Small intestine (tissue), 7 donors: ENCODE measurements around the gene RELCH. TPM values are rescaled to one million over a fixed set of nuclear protein-coding genes. Genes with fewer than 3 reads are reported as not detected.

Source experiments
- DNase-seq, 2 donors: peaks; one replicate each; pipeline versions ENCODE4 v3.0.0 to v3.0.0-alpha.2; 2013
- FAIRE-seq: peaks from 2 replicates; lab custom pipeline; 2012; peaks lifted over from hg19 to GRCh38; lab: Jason Lieb, UNC
- H3K27ac ChIP-seq, 3 donors: one replicate each; pipeline ENCODE4 v1.5.1; 2013; ENCODE audit warnings: low read length in 2 of 3, mild to moderate bottlenecking in 2 of 3, control low read depth in 1 of 3, inconsistent platforms in 1 of 3, low read depth in 1 of 3, moderate library complexity in 1 of 3
- H3K27me3 ChIP-seq, 3 donors: one replicate each; pipeline ENCODE4 v1.6.1; 2013; ENCODE audit warnings: low read length in 3 of 3, inconsistent platforms in 1 of 3; ENCODE audit not compliant: control insufficient read depth in 3 of 3, insufficient read depth in 3 of 3
- H3K36me3 ChIP-seq, 3 donors: one replicate each; pipeline ENCODE4 v1.6.1; 2013; ENCODE audit warnings: low read length in 3 of 3, inconsistent platforms in 1 of 3, low read depth in 1 of 3, mild to moderate bottlenecking in 1 of 3, moderate library complexity in 1 of 3; ENCODE audit not compliant: control insufficient read depth in 3 of 3, insufficient read depth in 2 of 3
- H3K4me1 ChIP-seq, 3 donors: one replicate each; pipeline ENCODE4 v1.6.1; 2013; ENCODE audit warnings: low read length in 2 of 3, inconsistent platforms in 1 of 3, low read depth in 1 of 3, mild to moderate bottlenecking in 1 of 3, moderate library complexity in 1 of 3; ENCODE audit not compliant: control insufficient read depth in 3 of 3, insufficient read depth in 2 of 3
- H3K4me3 ChIP-seq, 3 donors: one replicate each; pipeline ENCODE4 v1.5.1; 2013; ENCODE audit warnings: low read length in 3 of 3, control low read depth in 1 of 3, inconsistent platforms in 1 of 3, low read depth in 1 of 3, mild to moderate bottlenecking in 1 of 3, moderate library complexity in 1 of 3
- H3K9me3 ChIP-seq, 2 donors: one replicate each; pipeline ENCODE4 v1.6.1; 2013; ENCODE audit warnings: low read depth in 1 of 2, low read length in 1 of 2; ENCODE audit not compliant: control insufficient read depth in 2 of 2, insufficient read depth in 1 of 2
- WGBS, 3 donors: extraction: QIAGEN DNeasy Blood & Tissue Kit; methylation state at CpG; one replicate each; pipeline ENCODE4 v1.1.7; 2013; 5-methylcytosine and 5-hydroxymethylcytosine counted together
- polyA plus RNA-seq, 4 donors: library from polyadenylated mRNA; stranded (reverse) in 3 of 4; unstranded in 1 of 4; fragments of 200-250 nt in 3 of 4; fragments of 120-200 nt in 1 of 4; gene quantifications; one replicate each; pipeline versions ENCODE4 v1.2.1 to v1.2.3, GENCODE V29; 2013
- donor health status: healthy with polysubstance abuse.
- donor health status: control.
- donor health status: control.
- donor health status: Bipolar disorder and iron deficiency.
- donor health status: healthy.

Gene RELCH
- polyA plus RNA-seq, 4 donors = 8.6 to 26.1 (median 11.1) TPM

DNA sequence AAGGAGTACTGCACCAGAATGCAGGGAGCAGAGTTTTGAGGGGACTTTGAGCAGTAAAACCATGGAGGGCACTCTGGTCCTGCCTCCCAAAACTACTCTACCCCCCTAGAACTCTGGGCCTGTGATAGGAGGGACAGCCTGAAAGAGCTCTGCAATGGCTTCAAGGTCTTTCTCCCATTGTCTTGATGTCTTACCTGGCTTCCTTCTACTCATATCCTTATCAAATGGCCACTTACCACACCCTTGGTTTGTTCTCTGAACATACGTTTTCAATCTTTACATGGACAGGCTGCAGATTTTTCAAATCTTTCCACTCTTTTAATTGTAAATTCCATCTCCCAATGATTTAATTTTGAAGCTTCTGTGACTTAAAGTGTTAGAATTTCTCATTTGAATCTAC is 27.7 kb downstream of the RELCH start:
- Histone ChIP-seq H3K27ac (no peak overlapping the region), H3K4me1 (peaks cover 0 to 4% (median 4%) of the 10 kb centered on the region in 3 donors), H3K27me3 (no peaks in the 10 kb centered on the region), H3K36me3 (peaks cover 0 to 11% (median 0%) of the 10 kb centered on the region in 3 donors), H3K4me3 (no peak overlapping the region), H3K9me3 (no peaks in the 10 kb centered on the region)
- DNase-seq (peak in 1 of 2 donors; percentile 13), FAIRE-seq (no peak)
- 10 to 62% (median 48%) methylated on average over 1 of the region's 1 CpG for WGBS, 3 donors

- no peaks in the 10 kb centered on the region for H3K9me3 ChIP-seq
- H3K4me3 ChIP-seq = no peak overlapping the region
- peaks cover under 1 to 6% (median 3%) of the 10 kb centered on the region in 3 donors for H3K36me3 ChIP-seq
- no peak for DNase-seq
- 96 to 98% (median 97%) methylated on average over 2 of the region's 2 CpGs for whole genome bisulfite sequencing, 3 donors
- no peaks in the 10 kb centered on the region for H3K27me3 ChIP-seq
- no peak for FAIRE-seq
- H3K4me1 ChIP-seq = no peaks in the 10 kb centered on the region
- no peak overlapping the region for H3K27ac ChIP-seq
These were observed 37.2 kb downstream of the RELCH start for GRCh38 chr18:62224229-62224628.

DNA sequence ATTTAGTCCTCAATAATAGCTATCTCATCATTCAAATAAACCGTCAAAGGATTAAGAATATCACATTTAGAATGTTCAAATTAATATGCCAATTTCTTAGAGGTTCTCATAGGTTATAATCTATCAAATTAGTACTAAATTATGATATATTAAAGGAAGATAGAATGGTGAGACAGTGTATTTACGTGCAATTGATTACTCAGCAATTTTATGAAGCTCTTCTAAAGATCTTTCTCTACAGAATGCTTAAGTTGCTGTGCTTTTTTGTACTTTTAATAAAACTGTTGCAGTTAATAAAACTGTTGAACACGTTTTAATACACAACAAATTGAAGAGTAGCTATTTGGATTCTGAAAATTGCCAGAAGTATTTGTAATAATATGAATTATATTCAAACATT is 39.0 kb downstream of the RELCH start:
- FAIRE-seq (no peak), DNase-seq (no peak)
- peaks cover 2 to 12% (median 3%) of the 10 kb centered on the region in 3 donors for H3K36me3 ChIP-seq
- H3K4me3 ChIP-seq = no peak overlapping the region
- WGBS, 3 donors = 90 to 91% (median 91%) methylated on average over 3 of the region's 3 CpGs
- H3K9me3 ChIP-seq = no peaks in the 10 kb centered on the region
- H3K27ac ChIP-seq = no peak overlapping the region
- H3K27me3 ChIP-seq = no peaks in the 10 kb centered on the region
- H3K4me1 ChIP-seq = no peaks in the 10 kb centered on the region

DNA sequence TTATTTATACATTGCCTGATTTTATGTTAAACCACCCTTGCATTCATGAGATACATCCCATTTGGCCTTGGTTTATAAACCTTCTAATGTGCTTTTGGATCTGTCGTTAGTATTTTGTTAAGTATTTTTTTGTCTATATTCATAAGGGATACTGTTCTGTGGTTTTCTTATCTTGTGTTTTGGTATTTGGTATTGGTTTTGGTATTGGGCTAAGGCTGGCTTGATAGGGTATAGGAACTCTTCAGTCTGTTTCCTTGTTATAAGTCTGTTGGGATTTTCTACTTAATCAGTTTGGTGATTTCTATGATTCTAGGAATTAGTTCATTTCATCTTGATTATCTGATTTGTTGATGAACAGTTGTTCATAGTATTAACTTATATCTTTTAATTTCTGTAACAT is 49.2 kb downstream of the RELCH start:
- FAIRE-seq (peak; percentile 59), DNase-seq (no peak)
- Histone ChIP-seq H3K27me3 (no peaks in the 10 kb centered on the region), H3K36me3 (peaks cover 2 to 8% (median 6%) of the 10 kb centered on the region in 3 donors), H3K4me1 (no peaks in the 10 kb centered on the region), H3K27ac (no peak overlapping the region), H3K9me3 (no peaks in the 10 kb centered on the region), H3K4me3 (no peak overlapping the region)
- 86 to 100% (median 90%) methylated on average over 1 of the region's 1 CpG for WGBS, 3 donors

- DNase-seq = no peak
- 80 to 92% (median 84%) methylated on average over 3 of the region's 3 CpGs for WGBS, 3 donors
These were observed 52.4 kb downstream of the RELCH start for GRCh38 chr18:62239475-62239874.

DNA sequence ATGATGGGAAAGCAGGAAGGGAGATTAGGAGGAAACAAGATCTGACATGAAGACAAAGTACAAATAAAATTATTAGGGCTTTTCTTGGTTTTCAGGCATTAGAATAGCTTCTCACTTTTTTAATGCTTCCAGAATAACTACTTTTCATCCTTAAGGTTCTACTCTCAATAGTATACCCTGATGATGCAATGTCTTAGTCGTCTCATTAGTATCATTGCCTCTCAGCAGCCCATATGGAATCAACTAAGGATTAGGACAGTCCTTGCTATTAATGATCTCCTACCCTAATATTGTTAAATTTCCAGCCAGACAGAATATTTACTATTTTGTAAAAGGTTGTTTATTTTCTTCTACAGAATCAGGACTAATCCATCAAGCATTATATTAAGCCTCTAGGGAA is 55.9 kb downstream of the RELCH start:
- no peak overlapping the region for H3K27ac ChIP-seq
- H3K4me3 ChIP-seq = no peak overlapping the region
- 90 to 92% (median 91%) methylated on average over 1 of the region's 1 CpG for WGBS, 3 donors
- DNase-seq (no peak), FAIRE-seq (no peak)
- peaks cover 0 to 14% (median 2%) of the 10 kb centered on the region in 3 donors for H3K36me3 ChIP-seq
- H3K4me1 ChIP-seq = no peaks in the 10 kb centered on the region
- H3K27me3 ChIP-seq = no peaks in the 10 kb centered on the region
- no peaks in the 10 kb centered on the region for H3K9me3 ChIP-seq

More at GRCh38 chr18:62239475-62239874, 52.4 kb downstream of the RELCH start:
- Histone ChIP-seq H3K4me3 (no peak overlapping the region), H3K27ac (no peak overlapping the region), H3K27me3 (no peaks in the 10 kb centered on the region), H3K4me1 (no peaks in the 10 kb centered on the region), H3K9me3 (no peaks in the 10 kb centered on the region), H3K36me3 (peaks cover 0 to 6% (median 0%) of the 10 kb centered on the region in 3 donors)
- no peak for FAIRE-seq

GRCh38 chr18:62245177-62245576 is 58.1 kb downstream of the RELCH start:
- WGBS, 3 donors = 96 to 97% (median 96%) methylated on average over 8 of the region's 8 CpGs
- FAIRE-seq = no peak

GRCh38 chr18:62245699-62246098 is 58.6 kb downstream of the RELCH start:
- H3K27me3 ChIP-seq = no peaks in the 10 kb centered on the region
- H3K27ac ChIP-seq = no peak overlapping the region
- H3K36me3 ChIP-seq = peaks cover 0 to 10% (median 2%) of the 10 kb centered on the region in 3 donors
- FAIRE-seq = no peak
- 45 to 86% (median 57%) methylated on average over 1 of the region's 1 CpG for WGBS, 3 donors
- H3K4me3 ChIP-seq = no peak overlapping the region
- DNase-seq = no peak
- no peaks in the 10 kb centered on the region for H3K9me3 ChIP-seq
- H3K4me1 ChIP-seq = no peaks in the 10 kb centered on the region

More at GRCh38 chr18:62245177-62245576, 58.1 kb downstream of the RELCH start:
- Histone ChIP-seq H3K9me3 (no peaks in the 10 kb centered on the region), H3K36me3 (peaks cover 0 to 14% (median 2%) of the 10 kb centered on the region in 3 donors), H3K27me3 (no peaks in the 10 kb centered on the region), H3K4me1 (no peaks in the 10 kb centered on the region), H3K4me3 (no peak overlapping the region), H3K27ac (no peak overlapping the region)
- no peak for DNase-seq

DNA sequence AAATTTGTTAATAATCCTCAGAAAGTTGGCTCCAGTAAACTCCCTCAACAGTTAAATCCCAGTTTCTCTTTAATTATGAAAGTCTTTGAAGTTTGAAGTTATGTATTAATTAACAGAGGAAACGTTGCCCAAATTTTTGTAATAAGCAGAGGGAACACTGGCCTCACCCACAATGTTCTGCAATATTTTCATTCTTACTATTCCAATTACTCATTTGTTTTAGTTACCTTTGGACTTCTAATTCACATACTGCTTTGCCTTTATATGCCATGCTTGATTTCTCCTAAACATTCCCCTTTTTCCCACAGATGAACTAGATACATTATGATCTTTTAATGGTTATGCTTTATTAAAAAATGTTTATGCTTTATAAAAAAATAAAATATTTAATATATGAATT is 61.3 kb downstream of the RELCH start:
- Histone ChIP-seq H3K27ac (no peak overlapping the region), H3K4me1 (no peaks in the 10 kb centered on the region), H3K27me3 (no peaks in the 10 kb centered on the region), H3K36me3 (peaks cover 0 to 11% (median 6%) of the 10 kb centered on the region in 3 donors), H3K9me3 (no peaks in the 10 kb centered on the region), H3K4me3 (no peak overlapping the region)
- WGBS, 3 donors = 2 to 24% (median 16%) methylated on average over 1 of the region's 1 CpG
- DNase-seq (peak in 1 of 2 donors; percentile 29), FAIRE-seq (peak; percentile 36)
